HG02678 (cell line): Measurements from ENCODE around the gene ACHE.

ENCODE experiments used
- ATAC-seq: cut with Tn5 transposase; IDR thresholded peaks from one replicate; pipeline ENCODE4 v1.9.1; 2021; ENCODE audit warnings: mild to moderate bottlenecking, moderate library complexity; ENCODE audit not compliant: unreplicated experiment

The ACHE gene

DNA sequence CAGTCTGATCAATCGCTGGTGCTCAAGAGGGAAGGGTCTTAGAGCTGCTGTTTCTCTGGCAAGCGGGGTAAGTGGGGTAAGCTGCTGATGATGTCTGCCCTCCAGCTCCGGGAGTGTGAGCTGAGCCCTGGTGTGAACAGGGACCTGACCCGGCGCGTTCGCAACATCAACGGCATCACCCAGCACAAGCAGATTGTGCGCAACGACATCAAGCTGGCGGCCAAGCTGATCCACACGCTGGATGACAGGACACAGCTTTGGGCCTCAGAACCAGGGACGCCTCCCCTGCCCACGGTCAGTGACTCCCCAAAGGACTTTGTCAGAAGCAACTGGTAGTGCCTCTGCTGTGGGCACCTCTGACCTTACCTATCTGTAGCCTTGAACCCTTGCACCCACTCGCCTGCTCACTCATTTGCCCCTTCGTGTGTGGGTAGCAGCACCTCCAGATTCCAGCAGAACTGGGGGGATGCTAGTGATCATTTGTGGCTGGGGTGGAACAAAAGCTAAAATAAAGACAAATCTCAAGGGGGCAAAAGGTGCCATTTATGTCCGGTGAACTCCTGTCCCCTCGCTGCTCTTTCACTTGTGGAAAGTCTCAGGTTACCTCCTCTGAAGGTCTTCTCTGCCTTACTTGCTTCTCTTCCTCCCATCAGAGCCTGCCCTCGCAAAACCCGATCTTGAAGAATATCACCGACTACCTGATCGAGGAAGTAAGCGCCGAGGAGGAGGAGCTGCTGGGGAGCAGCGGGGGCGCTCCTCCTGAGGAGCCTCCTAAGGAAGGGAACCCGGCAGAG is 9.3 kb downstream of the ACHE start:
- no peak for ATAC-seq

DNA sequence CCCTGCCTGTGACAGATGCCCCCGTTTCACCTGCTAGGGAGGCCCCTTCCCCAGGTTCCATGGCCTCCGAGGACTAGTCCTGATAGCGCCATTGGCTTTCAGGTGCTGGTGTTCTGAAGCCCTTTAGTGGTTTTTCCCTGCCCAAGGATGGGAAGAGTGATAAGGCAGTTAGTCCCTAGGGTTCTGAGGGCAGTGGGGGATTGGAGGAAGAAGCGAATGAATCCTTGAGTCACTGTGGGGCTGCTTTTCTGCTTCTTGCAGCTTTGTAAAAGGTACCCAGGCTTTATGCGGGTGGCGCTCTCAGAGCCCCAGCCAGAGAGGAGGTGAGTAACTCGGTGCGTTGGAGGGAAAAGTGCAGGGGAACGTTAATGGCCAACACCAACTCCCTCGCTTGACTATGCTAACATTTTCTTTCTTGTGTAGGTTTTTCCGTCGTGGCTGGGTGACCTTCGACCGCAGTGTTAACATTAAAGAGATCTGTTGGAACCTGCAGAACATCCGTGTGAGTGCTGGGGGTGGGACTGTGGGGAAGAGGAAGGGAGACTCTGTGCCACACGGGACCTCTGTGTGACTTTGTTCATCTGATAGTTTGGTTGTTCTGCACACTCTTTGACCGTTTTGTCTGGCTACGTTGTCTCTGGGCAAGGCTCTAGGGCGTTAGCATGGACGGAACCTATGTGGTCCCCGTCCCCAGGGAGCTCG is 10.1 kb downstream of the ACHE start:
- ATAC-seq = no peak

DNA sequence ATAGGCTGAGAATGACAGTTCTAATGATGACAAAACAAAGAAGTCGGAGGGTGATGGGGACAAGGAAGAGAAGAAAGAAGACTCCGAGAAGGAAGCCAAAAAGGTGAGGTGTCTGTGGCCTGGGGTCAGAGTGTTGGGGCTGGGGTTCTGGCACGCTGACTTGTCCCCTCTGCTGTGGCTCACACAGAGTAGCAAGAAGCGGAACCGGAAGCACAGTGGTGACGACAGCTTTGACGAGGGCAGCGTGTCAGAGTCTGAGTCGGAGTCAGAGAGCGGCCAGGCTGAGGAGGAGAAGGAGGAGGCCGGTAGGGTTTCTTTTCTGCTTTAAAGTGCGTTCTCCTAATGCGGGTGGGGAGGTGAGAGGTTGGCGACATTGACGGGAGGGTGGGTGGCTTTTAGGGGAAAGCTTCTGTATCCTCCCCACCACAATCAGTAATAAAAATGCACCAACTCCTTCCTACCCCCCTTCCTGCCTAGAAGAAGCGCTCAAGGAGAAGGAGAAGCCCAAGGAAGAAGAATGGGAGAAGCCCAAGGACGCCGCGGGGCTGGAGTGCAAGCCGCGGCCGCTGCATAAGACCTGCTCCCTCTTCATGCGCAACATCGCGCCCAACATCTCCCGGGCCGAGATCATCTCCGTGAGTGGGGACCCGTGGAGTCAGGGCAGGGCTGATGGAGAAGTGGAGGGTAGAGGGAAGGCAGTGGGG is 10.8 kb downstream of the ACHE start:
- no peak for ATAC-seq

DNA sequence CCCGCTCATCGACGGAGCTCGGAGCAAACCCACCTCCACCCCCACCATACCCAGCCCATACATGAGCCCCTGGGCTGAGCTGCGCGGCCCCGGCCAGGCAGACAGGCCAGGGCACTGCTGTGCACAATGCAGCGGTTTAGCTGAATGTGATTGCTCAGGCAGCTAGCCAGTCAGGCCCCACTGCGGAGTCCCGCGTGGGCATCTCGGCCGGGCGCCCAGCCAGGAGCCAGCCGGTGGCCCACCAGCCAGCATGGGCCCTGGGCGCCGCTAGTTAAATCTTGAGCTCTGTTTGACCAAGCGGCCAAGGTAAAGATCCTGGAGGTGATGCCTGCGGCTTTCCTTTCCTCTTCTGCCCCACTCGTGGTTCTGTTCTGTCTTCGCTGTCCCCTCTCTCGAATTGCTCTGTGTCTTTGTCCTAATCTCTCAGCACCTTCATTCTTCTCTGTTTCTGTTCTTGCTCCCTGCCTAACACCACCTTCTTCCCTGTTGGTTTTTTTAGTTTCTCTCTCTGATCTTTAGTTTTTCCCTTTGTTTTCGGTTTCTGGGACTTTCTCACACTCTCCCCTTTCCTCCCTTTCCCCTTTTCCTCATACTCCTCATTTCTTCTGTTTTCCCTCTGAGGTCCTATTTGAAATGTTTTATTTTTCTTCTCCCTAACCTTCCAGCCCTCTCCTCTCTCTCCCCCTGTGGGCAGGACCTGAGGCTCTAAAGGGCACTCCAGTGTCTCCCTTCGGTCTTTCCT is 12.7 kb downstream of the ACHE start:
- no peak for ATAC-seq

DNA sequence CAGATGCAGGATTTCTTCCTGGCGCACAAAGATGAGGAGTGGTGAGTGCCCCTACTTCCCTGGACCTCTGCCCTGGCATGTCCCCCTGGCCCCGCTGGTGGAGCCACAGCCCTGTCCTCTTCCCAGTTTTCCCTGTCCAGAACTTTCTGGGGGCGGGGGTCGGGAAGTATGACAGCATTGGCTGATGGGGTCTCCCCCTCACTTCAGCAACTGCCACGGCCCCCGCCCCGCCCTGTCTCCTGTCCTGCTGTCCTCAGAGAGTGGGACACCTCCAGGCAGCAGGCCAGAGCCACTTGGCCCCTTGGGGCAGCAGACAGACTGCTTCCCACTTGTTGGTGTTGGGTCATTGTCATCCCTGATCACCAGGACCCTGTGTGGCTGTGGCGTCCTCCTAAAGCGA is 13.5 kb downstream of the ACHE start:
- no peak for ATAC-seq

DNA sequence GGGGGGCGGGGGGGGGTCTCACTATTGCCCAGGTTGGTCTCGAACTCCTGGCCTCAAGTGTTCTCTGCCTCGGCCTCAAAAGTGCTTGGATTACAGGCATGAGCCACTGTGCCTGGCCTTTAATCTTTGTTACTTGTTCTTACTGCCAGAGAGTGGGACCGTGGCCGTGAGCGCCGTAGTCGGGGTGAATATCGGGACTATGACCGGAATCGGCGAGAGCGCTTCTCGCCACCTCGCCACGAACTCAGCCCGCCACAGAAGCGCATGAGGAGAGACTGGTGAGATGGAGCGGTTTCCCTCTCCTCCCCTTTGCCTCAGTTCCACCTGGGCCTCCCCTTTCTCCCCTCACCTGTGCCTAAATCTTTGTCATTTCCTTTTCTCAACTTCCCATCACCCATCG is 14.6 kb downstream of the ACHE start:
- no peak for ATAC-seq

DNA sequence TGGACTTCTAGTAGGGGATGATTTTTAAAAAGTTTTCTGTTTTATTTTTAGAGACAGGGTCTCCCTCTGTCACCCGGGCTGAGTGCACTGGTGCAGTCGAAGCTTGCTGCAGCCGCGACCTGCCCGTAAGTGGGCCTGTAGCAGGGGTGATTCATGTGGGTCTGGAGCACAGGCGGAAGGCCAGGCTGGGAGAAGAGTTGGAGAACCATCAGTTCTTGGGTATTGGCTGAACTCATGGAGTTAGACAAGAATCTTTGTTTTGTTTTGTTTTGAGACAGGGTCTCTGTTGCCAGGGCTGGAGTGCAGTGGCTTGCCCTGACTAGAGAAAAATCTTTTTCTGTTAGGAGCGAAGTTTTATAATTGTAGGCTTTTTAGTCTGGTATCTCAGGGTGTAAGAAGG is 15.0 kb downstream of the ACHE start:
- ATAC-seq = no peak

DNA sequence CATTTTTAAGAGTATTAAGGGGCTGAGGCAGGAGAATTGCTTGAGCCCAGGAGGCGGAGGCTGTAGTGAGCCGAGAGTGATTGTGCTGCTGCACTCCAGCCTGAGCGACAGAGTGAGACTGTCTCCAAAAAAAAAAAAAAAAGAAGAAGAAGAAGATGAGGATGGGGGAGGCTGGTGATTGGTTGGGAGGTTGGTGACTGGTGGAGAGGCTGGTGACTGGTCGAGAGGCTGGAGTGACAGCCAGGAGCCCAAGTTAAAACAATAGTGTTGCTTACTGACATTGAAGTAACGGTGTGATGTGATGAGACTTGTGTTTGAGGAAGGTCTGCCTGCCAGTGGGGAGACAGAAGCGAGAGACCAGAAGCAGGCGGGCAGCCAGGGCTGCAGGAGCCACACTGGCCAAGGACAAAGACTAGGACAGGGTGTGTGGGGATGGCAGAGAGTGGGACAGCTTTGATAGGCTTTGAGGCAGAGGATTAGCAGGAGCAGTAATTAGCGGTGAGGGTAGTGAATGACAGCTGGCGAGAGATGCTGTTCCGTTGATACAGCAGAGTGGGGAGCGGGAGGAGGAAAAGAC is 15.9 kb downstream of the ACHE start:
- ATAC-seq = no peak

DNA sequence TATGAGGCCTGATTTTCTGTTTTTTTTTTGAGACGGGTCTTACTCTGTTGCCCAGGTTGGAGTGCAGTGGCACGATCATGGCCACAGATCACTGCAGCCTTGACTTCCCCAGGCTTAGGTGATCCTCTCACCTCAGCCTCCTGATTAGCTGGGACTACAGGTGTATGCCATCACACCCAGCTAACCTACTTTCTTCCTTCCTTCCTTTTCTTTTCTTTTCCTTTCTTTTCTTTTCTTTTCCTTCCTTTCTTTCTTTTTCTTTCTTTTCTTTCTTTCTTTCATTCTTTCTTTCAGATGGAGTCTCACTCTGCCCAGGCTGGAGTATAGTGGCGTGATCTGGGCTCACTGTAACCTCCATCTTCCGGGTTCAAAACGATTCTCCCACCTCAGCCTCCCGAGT is 17.0 kb downstream of the ACHE start:
- no peak for ATAC-seq

DNA sequence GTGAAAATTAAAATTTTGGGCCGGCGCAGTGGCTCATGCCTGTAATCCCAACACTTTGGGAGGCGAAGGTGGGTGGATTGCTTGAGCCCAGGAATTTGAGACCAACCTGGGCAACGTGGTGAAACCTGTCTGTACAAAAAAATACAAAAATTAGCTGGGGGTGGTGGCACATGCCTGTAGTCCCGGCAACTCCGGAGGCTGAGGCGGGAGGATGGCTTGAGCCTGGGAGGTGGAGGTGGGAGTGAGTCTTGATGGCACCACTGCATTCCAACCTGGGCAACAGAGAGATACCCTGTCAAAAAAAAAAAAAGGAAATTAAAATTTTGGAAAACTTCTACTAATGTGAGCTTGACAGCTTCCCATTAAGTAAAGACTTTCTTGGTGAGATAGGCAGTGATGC is 17.7 kb downstream of the ACHE start:
- ATAC-seq = no peak

DNA sequence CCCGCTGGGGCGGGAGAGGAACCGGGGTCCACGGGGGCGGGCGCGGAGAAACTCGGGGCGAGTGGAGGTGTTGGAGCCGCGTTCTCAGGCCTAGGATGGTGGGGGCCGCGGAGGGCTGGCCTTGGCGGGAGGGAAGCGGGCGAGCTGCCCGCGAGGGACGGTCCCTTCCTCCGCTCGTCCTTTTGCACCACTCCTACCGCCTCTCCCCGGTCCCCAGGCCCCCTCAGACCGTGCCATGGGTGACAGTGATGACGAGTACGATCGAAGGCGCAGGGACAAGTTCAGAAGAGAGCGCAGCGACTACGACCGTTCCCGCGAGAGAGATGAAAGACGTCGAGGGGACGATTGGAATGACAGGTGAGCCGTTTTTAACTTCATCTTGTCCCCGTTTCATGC is 20.3 kb downstream of the ACHE start:
- peak; percentile 25 for ATAC-seq

DNA sequence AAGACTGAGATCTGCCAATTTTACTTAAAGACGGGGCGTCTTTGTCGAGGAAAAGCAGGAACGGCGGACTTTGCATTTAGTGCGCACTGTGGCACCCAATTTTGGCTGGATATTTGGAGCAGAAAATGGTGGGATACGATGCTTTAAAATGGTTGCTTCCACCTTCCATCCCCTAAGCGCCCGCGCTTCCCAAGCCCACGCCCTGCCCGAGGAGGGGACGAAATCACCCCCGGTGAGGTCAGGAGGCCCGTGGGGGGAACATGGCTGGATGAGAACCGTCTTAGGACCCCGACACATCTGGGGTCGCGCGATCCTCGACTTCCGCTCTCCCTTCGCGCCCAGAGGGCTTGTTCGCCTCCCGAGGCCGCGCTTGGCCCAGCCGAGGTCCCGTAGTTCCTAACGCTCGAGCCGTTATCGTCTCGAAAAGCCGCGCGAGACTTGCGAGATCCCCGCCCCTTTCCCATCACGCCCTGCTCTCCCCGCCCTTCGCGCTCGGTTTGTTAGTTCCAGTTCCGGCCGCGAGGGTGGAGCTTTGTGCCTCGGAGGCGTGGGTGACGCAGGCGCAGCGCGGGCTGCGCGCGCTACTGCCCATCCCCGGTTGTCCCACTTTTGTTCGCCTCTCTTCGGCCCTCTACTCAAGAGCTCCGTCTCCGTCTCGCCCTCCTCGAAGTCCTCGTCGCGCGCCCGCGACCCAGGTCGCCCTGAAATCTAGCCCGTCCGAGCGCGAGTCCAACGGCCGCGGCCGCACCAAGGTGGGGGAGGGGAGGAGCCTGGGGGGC is 20.9 kb downstream of the ACHE start, which contains the start of gene SRRT:
Gene SRRT (plus strand): TSS at position 527 of the 779 bp plus-strand sequence. CDS start 488 bp downstream, outside the sequence.
- peak; percentile 94 for ATAC-seq

DNA sequence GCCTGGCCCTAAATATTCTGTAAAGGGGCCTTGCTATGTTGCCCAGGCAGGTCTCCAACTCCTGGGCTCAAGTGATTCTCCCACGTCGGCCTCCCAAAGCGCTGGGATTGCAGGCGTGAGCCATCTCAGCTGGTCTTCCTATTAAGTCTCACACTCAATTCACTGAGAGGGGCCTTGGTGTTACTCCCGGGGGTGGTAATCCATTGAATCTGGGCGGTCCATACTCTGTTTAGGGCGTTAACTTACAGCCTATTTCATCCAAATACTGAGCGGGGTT is 21.4 kb downstream of the ACHE start:
- no peak for ATAC-seq

DNA sequence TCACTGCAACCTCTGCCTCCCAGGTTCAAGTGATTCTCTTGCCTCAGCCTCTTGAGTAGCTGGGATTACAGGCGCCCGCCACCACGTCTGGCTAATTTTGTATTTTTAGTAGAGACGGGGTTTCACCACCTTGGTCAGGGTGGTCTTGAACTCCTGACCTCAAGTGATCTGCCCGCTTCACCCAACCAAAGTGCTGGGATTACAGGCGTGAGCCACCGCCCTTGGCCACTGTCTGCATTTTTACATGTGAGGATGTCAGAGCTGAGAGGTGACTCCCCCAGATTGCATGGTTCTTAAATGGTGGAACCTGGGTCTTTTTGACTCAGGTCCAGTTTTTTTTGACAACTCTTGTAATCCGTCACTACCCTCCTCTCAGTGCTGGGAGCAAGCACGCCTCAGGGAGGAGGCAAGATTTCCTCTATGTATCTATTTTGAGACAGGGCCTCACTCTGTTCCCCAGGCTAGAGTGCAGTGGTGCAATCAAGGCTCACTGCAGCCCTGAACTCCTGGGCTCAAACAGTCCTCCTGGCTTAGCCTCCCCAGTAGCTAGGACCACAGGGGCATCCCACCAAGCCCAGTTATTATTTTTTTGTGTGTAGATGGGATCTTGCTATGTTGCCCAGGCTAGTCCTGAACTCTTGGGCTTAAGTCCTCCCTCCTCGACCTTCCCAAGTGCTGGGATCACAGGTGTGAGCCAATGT is 21.9 kb downstream of the ACHE start:
- ATAC-seq = no peak

DNA sequence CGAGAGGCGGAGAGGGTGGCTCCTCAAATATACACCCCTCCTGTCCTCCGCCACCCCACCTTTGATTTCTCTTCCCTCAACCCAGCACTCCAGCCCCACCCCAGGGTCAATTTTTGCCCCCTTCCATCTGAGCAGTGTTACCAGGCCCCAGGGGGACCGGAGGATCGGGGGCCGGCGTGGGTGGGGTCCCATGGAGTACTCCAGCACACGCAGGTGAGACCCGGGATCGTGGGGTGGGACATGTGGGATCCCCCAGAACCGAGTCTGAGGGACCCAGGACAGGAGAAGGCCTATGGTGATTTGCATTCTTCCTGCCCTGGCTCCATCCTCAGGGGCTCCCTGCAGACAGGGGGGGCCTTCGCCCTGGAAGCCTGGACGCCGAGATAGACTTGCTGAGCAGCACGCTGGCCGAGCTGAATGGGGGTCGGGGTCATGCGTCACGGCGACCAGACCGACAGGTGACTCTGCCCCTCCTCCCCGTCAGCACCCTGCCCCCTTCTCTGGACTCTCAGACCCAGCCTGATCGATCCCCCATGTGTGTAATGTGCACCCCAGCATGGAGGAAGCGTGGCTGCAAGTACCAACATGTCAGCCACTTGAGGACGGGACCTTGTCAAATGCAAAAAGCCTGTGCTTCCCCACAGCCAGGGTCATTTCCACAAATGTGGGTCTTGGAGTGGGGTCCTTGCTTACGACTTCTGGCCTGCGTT is 27.8 kb downstream of the ACHE start:
- no peak for ATAC-seq

DNA sequence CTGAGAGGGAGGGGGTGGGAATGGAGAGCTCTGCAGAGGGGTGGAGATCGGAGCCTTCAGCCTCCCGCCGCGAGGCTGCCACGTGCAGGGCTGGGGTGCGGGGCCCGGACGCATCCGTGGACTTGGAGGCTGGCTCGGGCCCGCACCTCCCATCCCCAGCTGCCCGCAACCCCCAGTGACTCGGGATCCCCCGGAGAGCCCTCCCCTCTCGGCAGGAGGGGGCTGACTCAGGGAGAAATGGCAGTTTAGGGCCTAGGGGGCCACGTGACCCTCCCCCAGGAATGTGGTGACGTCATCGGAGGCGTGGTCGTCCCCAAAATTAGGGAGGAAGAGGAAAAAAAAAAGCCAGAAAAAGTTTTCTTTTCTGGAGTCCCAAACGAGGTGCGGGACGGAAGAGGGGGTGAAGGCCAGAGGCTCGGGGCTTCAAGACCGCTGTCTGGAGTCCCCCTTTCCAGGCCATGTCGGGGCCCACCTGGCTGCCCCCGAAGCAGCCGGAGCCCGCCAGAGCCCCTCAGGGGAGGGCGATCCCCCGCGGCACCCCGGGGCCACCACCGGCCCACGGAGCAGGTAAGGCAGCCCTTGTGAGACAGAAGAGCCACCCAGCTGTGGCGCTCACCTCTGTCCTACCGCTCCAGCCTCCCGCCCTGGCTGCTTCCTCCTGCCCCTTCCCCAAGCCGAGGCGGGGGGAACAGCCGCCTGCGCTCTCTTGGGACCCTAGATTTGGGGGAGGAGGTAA is 28.5 kb downstream of the ACHE start, which contains the start of gene TRIP6:
Gene TRIP6 (plus strand): TSS at position 348 of the 736 bp plus-strand sequence. CDS start 111 bp downstream, at position 459.
- peak; percentile 43 for ATAC-seq

DNA sequence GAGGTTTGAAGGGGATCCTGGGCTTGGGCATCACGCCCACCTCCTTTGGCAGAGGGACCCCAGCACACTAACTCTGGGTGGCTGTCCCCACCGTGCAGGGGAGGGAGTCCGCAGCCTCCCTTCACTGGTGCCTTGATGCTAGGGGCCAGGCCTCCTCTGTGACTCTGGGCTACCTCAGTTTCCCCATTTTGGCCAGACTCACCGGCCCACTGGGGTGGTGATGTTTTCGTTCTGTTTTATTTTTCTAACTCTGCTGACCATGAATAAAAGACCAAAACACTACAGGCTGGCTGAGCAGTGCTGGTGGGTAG is 29.0 kb downstream of the ACHE start:
- ATAC-seq = no peak
